ENCODE results near the gene MAPT. TPM values are rescaled to one million over a fixed set of nuclear protein-coding genes. Genes with fewer than 3 reads are reported as not detected.
A peak's percentile ranks its signal among the peaks of the same experiment; 100 is the strongest.

MAPT gene
- total and polyA plus RNA-seq, 2 of the 13 experiments (the other 11 are each of a cell fraction or from before 2014, with no cell fraction given): 2.1 to 2.8 TPM

DNA sequence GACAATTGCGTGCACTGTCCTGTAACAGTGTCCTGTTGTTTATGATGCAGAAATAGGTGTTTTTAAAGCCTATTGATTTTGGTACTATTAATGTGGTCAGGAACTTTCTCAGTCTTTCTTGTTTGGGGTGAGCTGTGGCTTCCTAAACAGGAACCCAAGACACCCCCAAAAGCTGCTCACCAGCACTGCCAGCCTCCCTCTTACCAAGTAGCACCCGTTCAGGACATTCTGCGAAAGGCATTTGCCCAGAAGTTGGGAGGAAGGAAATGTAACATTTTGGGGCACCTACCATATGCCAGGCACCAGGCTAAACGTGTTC is 83.1 kb downstream of the MAPT start (continued):
- TF ChIP-seq, protein P1, sequence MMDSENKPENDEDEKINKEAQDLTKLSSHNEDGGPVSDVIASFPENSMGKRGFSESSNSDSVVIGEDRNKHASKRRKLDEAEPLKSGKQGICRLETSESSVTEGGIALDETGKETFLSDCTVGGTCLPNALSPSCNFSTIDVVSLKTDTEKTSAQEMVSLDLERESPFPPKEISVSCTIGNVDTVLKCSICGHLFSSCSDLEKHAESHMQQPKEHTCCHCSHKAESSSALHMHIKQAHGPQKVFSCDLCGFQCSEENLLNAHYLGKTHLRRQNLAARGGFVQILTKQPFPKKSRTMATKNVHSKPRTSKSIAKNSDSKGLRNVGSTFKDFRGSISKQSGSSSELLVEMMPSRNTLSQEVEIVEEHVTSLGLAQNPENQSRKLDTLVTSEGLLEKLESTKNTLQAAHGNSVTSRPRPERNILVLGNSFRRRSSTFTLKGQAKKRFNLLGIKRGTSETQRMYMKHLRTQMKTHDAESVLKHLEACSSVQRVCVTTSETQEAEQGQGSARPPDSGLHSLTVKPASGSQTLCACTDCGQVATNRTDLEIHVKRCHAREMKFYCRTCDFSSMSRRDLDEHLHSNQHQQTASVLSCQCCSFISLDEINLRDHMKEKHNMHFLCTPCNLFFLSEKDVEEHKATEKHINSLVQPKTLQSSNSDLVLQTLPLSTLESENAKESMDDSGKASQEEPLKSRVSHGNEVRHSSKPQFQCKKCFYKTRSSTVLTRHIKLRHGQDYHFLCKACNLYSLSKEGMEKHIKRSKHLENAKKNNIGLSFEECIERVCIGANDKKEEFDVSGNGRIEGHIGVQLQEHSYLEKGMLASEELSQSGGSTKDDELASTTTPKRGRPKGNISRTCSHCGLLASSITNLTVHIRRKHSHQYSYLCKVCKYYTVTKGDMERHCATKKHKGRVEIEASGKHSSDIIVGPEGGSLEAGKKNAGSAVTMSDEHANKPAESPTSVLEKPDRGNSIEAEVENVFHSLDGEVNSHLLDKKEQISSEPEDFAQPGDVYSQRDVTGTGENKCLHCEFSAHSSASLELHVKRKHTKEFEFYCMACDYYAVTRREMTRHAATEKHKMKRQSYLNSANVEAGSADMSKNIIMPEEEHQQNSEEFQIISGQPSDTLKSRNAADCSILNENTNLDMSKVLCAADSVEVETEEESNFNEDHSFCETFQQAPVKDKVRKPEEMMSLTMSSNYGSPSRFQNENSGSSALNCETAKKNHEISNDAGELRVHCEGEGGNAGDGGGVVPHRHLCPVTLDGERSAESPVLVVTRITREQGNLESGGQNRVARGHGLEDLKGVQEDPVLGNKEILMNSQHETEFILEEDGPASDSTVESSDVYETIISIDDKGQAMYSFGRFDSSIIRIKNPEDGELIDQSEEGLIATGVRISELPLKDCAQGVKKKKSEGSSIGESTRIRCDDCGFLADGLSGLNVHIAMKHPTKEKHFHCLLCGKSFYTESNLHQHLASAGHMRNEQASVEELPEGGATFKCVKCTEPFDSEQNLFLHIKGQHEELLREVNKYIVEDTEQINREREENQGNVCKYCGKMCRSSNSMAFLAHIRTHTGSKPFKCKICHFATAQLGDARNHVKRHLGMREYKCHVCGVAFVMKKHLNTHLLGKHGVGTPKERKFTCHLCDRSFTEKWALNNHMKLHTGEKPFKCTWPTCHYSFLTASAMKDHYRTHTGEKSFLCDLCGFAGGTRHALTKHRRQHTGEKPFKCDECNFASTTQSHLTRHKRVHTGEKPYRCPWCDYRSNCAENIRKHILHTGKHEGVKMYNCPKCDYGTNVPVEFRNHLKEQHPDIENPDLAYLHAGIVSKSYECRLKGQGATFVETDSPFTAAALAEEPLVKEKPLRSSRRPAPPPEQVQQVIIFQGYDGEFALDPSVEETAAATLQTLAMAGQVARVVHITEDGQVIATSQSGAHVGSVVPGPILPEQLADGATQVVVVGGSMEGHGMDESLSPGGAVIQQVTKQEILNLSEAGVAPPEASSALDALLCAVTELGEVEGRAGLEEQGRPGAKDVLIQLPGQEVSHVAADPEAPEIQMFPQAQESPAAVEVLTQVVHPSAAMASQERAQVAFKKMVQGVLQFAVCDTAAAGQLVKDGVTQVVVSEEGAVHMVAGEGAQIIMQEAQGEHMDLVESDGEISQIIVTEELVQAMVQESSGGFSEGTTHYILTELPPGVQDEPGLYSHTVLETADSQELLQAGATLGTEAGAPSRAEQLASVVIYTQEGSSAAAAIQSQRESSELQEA (CRISPR knock-in tag; IDR thresholded peaks at IDR 0.05; ENCODE audit: not compliant biosample characterization): no peak
- TF ChIP-seq ZBTB3 (CRISPR knock-in tag; IDR thresholded peaks at IDR 0.05; ENCODE audit: borderline replicate concordance, low read depth) (no peak), ELF4 (CRISPR knock-in tag; IDR thresholded peaks at IDR 0.05; ENCODE audit: borderline replicate concordance) (no peak)

DNA sequence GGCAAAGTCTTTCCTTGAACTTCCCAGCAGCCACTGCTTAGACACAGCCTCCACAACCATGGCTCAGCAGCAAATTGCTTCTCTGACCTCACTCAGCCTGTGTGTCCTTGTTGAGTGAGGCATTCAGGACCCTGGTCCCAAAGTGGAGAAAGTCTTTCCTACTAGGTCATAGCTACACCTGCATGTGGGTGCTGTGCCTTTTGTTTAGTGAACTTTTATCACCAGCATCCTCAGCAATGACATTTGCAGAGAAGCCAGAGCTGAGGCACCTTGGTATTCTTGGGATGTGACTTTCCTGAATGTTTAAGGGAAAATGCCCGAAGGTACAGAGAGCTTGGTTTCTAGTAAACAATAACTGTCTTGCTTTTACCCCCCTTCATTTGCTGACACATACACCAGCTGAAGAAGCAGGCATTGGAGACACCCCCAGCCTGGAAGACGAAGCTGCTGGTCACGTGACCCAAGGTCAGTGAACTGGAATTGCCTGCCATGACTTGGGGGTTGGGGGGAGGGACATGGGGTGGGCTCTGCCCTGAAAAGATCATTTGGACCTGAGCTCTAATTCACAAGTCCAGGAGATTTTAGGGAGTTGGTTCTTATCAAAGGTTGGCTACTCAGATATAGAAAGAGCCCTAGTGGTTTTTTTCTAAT is 83.7 kb downstream of the MAPT start:
- WGBS (ENCODE audit: low lambda C conversion rate): 50% methylated on average over 3 of the region's 3 CpGs
- ATAC-seq (no peak), DNase-seq (ENCODE audit: low spot score) (no peak), FAIRE-seq (no peak)
- ChIA-PET CTCF (ENCODE audit: low intra/inter-chr PET ratio, low total read pairs) (no interaction called here), POLR2A (no interaction called here)
- Histone ChIP-seq H3K9me3 (ENCODE audit: low read length) (no peaks in the 10 kb centered on the region), H3K4me3 (replicated peaks in 1 of 3; ENCODE audit: insufficient read depth in 1 of 3, low read depth in 2 of 3, low read length in 3 of 3) (no peak overlapping the region), H2AFZ (ENCODE audit: low read length) (no peak overlapping the region), H3K27ac (ENCODE audit: extremely low read length, insufficient read depth, low read length) (no peak overlapping the region), H3K36me3 (replicated peaks in 1 of 2; ENCODE audit: control insufficient read depth in 1 of 2, insufficient read depth in 2 of 2, low read length in 2 of 2) (no peaks in the 10 kb centered on the region), H3K79me2 (ENCODE audit: insufficient read depth, low read length) (no peaks in the 10 kb centered on the region), H3K4me1 (ENCODE audit: insufficient read depth, low read length) (no peaks in the 10 kb centered on the region), H3K9ac (ENCODE audit: insufficient read depth, low read depth, low read length) (no peak overlapping the region), H3K4me2 (ENCODE audit: low read depth, low read length) (no peak overlapping the region), H4K20me1 (ENCODE audit: insufficient read depth, low read length) (no peaks in the 10 kb centered on the region; the same call in 1 of the 2 replicates), H3K27me3 (ENCODE audit: control insufficient read depth in 1 of 2, insufficient read depth in 2 of 2, low read length in 2 of 2) (no peaks in the 10 kb centered on the region; a peak in 1 of 5 replicates)
- in situ Hi-C loops (cut with HindIII; ENCODE audit: extremely low pct_ligation_motif_present, low pct_unique_long_range_greater_than_20kb): no loop called here
- BruUV-seq (replicated peaks): no TSS peak
- intact Hi-C loops (cut with micrococcal nuclease; ENCODE audit: unreplicated experiment): no loop called here
- TF ChIP-seq, protein P2, sequence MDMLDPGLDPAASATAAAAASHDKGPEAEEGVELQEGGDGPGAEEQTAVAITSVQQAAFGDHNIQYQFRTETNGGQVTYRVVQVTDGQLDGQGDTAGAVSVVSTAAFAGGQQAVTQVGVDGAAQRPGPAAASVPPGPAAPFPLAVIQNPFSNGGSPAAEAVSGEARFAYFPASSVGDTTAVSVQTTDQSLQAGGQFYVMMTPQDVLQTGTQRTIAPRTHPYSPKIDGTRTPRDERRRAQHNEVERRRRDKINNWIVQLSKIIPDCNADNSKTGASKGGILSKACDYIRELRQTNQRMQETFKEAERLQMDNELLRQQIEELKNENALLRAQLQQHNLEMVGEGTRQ (IDR thresholded peaks at IDR 0.05; ENCODE audit: low read depth, low read length): peak; percentile 47; the same call in 1 of the 2 replicates
- TF ChIP-seq, protein P2 (CRISPR knock-in tag; IDR thresholded peaks at IDR 0.05; ENCODE audit: borderline replicate concordance): no peak
- TF ChIP-seq, protein P3, sequence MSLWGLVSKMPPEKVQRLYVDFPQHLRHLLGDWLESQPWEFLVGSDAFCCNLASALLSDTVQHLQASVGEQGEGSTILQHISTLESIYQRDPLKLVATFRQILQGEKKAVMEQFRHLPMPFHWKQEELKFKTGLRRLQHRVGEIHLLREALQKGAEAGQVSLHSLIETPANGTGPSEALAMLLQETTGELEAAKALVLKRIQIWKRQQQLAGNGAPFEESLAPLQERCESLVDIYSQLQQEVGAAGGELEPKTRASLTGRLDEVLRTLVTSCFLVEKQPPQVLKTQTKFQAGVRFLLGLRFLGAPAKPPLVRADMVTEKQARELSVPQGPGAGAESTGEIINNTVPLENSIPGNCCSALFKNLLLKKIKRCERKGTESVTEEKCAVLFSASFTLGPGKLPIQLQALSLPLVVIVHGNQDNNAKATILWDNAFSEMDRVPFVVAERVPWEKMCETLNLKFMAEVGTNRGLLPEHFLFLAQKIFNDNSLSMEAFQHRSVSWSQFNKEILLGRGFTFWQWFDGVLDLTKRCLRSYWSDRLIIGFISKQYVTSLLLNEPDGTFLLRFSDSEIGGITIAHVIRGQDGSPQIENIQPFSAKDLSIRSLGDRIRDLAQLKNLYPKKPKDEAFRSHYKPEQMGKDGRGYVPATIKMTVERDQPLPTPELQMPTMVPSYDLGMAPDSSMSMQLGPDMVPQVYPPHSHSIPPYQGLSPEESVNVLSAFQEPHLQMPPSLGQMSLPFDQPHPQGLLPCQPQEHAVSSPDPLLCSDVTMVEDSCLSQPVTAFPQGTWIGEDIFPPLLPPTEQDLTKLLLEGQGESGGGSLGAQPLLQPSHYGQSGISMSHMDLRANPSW (CRISPR knock-in tag; IDR thresholded peaks at IDR 0.05; ENCODE audit: borderline replicate concordance): no peak
- TF ChIP-seq ZNF20 (CRISPR knock-in tag; IDR thresholded peaks at IDR 0.05): no peak
- TF ChIP-seq RAD51 (IDR thresholded peaks at IDR 0.05; ENCODE audit: borderline replicate concordance): peak; percentile 71; the same call in 1 of the 2 replicates

Measured in HepG2 (cell line).